CD4-positive, CD25-positive, alpha-beta regulatory T cell (primary cell): ENCODE measurements around the gene BCAP31. TPM values are rescaled to one million over a fixed set of nuclear protein-coding genes. Genes with fewer than 3 reads are reported as not detected.
"Not testable (repeated sequence)": the region's sequence is repeated elsewhere in the genome, so short reads cannot be mapped to it uniquely, and the experiment has no call there.

Experiments
- ATAC-seq, 2 donors: fragments of 150-1000 bp; cut with Tn5 transposase; one replicate each; pipeline ENCODE4 v1.10.0; 2021; ENCODE audit warnings: low read depth in 2 of 2, moderate number of reproducible peaks in 2 of 2, moderate library complexity in 1 of 2
- DNase-seq, 3 donors: peaks; one replicate each; pipeline versions ENCODE4 v3.0.0 to v3.0.0-alpha.2; 2012 to 2022; ENCODE audit warnings: mixed read lengths in 1 of 3
- H3K27ac ChIP-seq: one replicate; pipeline ENCODE4 v1.7.0; 2013; ENCODE audit warnings: mild to moderate bottlenecking, low read length; ENCODE audit not compliant: insufficient read depth, poor library complexity, severe bottlenecking
- H3K27me3 ChIP-seq: one replicate; pipeline ENCODE4 v1.7.0; 2013; ENCODE audit warnings: low read length; ENCODE audit not compliant: control insufficient read depth, insufficient read depth
- H3K36me3 ChIP-seq: one replicate; pipeline ENCODE4 v1.7.0; 2013; ENCODE audit warnings: mild to moderate bottlenecking, low read length, moderate library complexity; ENCODE audit not compliant: control insufficient read depth, insufficient read depth
- H3K4me1 ChIP-seq: 2 replicates; pipeline ENCODE4 v1.7.0; 2013; ENCODE audit warnings: mild to moderate bottlenecking, low read length; ENCODE audit not compliant: insufficient read depth, control insufficient read depth, poor library complexity, severe bottlenecking
- H3K4me3 ChIP-seq: one replicate; pipeline ENCODE4 v1.7.0; 2013; ENCODE audit warnings: low read depth, mild to moderate bottlenecking, low read length, moderate library complexity
- H3K9me3 ChIP-seq, 2 experiments: 1 replicate in 1 of 2; 2 replicates in 1 of 2; pipeline ENCODE4 v1.7.0; 2013; ENCODE audit warnings: low read length in 2 of 2, mild to moderate bottlenecking in 1 of 2, moderate library complexity in 1 of 2; ENCODE audit not compliant: control insufficient read depth in 2 of 2
- H3K27ac Mint-ChIP-seq, 3 donors: one replicate each; pipeline ENCODE4 v1.8.0; 2020 to 2022; ENCODE audit warnings: mild to moderate bottlenecking in 3 of 3, mixed read lengths in 3 of 3, moderate library complexity in 2 of 3
- H3K27me3 Mint-ChIP-seq: one replicate; pipeline ENCODE4 v1.8.0; 2022; ENCODE audit warnings: mild to moderate bottlenecking, mixed read lengths
- H3K36me3 Mint-ChIP-seq: one replicate; pipeline ENCODE4 v1.8.0; 2020; ENCODE audit warnings: mixed read lengths
- H3K4me1 Mint-ChIP-seq, 4 donors: one replicate each; pipeline ENCODE4 v1.8.0; 2020 to 2022; ENCODE audit warnings: mixed read lengths in 4 of 4, mild to moderate bottlenecking in 1 of 4
- H3K4me3 Mint-ChIP-seq, 4 donors: one replicate each; pipeline ENCODE4 v1.8.0; 2020 to 2022; ENCODE audit warnings: mild to moderate bottlenecking in 4 of 4, mixed read lengths in 4 of 4, moderate library complexity in 3 of 4
- H3K9me3 Mint-ChIP-seq, 7 donors: one replicate each; pipeline ENCODE4 v1.8.0; 2020 to 2022; ENCODE audit warnings: mixed read lengths in 7 of 7, mild to moderate bottlenecking in 3 of 7, moderate library complexity in 2 of 7
- polyA plus RNA-seq, 4 donors: library from polyadenylated mRNA; unstranded; fragments of 300-500 nt; fragmentation: Illumina TruSeq; gene quantifications; one replicate each; pipeline ENCODE4 v1.2.3, GENCODE V29; 2021
- total RNA-seq: library from RNA; stranded (reverse); gene quantifications from one replicate; pipeline ENCODE4 v1.2.3, GENCODE V29; 2022

The BCAP31 gene
- total and polyA plus RNA-seq, 5 donors from 2014 or later: 99.9 to 318 (median 269) TPM

DNA sequence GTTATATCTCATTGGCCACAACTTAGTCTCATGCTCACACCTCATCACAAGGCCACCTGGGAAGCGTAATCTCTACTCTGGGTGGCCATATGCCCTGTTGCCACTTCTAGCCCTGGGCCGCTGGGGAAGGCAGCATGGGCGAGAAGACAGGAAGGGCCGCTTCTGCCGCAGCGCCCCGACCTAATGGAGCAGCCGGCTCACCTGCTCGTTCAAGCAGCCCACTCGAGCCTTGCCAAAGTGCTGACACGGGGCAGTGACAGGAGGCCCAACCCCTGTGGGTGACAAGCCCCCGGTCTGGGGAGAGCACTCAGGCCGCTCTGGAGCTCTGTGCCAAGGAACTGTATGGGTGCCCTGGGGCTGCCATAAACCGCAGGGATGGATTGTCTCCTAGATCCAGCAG lies 17.9 kb upstream of the BCAP31 start:
- H3K27me3 Mint-ChIP-seq, ATAC-seq, H3K27ac ChIP-seq, H3K4me3 Mint-ChIP-seq, H3K27me3 ChIP-seq, H3K36me3 Mint-ChIP-seq, H3K9me3 Mint-ChIP-seq, H3K9me3 ChIP-seq, DNase-seq, H3K4me3 ChIP-seq, H3K36me3 ChIP-seq, H3K27ac Mint-ChIP-seq: not testable (repeated sequence)
- peaks cover 0 to 19% (median 0%) of the 10 kb centered on the region in 4 donors for H3K4me1 Mint-ChIP-seq
- peaks cover 11% of the 10 kb centered on the region for H3K4me1 ChIP-seq

DNA sequence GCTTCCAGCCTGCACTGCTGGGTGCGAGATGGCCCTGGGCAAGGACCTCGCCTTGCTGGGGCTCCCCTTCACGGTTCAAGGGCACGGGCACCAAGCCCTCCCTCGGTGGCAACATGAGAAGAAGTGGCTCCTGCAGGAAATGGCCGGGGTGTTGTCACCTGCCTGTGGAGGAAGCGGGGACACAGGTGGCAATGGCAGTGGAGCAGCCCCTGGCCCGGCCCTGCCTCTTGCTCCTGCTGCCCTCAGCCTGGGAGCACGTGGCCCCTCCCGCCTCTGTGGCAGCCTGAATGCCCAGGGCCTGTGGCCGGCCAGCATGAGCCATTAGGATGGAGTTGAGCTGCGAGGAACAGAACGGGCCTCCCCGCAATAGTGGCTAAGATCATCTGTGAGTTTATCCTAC lies 17.3 kb upstream of the BCAP31 start:
- Mint-ChIP-seq H3K27ac (no peak overlapping the region), H3K4me3 (no peak overlapping the region), H3K27me3 (no peaks in the 10 kb centered on the region), H3K36me3 (no peaks in the 10 kb centered on the region), H3K9me3 (no peaks in the 10 kb centered on the region), H3K4me1 (peaks cover 0 to 19% (median 0%) of the 10 kb centered on the region in 4 donors)
- Histone ChIP-seq H3K27ac (no peak overlapping the region), H3K4me1 (peaks cover 11% of the 10 kb centered on the region), H3K27me3 (no peaks in the 10 kb centered on the region), H3K36me3 (no peaks in the 10 kb centered on the region), H3K9me3 (no peaks in the 10 kb centered on the region), H3K4me3 (no peak overlapping the region)
- DNase-seq (no peak), ATAC-seq (no peak)

DNA sequence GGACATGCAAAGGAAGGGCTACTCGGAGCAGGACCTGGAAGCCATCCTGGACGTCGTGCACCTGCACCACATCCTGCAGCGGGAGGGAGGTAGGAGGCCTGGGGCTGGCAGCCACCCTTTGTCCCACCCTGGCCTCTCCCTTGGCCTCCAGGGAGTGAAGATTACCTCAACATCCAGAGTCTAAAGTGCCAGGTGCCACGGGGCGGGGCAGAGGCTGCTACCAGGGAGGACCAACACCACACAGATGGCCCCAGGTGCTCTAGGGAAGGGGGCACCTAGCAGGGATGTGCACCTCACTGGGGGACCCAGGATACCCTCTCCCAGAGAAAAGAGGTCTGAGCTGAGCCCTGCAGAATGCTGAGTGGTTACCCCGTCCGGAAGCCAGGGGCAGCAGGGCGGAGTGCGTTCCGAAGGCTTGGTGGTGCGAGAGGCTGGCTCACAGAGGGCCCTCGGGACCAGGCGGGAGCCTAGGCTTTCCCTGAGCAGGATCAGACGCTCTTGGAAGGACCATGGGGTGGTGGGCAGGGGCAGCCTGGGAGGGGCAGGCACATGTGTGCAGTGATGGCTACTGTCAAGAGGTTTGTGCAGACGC lies 16.5 kb upstream of the BCAP31 start:
- DNase-seq: no peak

DNA sequence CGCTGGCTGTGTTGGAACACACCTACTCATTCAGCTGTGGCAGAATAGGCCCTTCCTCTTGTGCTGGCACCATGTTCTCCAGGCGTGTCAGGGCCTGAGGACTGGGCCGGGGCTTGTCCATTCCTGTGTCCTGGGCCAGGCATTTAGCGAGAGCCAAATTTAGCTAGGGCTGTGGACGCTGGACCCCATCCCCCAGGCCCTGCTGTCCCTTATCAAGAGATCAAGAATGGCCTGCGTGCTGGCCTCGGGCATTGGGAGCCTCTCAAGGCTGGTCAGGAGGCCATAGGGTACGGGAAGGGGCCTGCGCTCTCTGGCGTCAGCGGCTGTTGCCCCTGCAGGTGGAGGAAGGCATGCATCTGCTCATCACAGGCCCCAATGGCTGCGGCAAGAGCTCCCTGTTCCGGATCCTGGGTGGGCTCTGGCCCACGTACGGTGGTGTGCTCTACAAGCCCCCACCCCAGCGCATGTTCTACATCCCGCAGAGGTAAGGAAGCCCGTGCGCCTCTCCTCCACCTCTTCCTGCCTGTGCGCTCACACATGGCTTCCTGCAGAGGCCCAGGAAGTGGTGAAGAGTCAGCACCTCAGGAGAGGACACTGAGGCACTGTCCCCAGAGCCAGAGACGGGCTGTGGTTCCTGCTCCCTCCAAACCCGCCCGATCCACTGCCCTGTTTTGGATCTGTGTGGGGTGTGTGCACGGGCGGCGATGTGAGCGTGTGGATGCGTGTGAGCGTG lies 15.7 kb upstream of the BCAP31 start:
- peak overlapping the region in 2 of 4 donors; percentile 35 to 47 for H3K4me3 Mint-ChIP-seq
- peaks cover 11% of the 10 kb centered on the region for H3K4me1 ChIP-seq
- ATAC-seq: peak; percentile 59 to 61
- peaks cover 0 to 25% (median 7%) of the 10 kb centered on the region in 4 donors for H3K4me1 Mint-ChIP-seq
- no peaks in the 10 kb centered on the region for H3K36me3 ChIP-seq
- H3K9me3 Mint-ChIP-seq: no peaks in the 10 kb centered on the region
- no peak overlapping the region for H3K4me3 ChIP-seq
- H3K27ac Mint-ChIP-seq: no peak overlapping the region
- no peaks in the 10 kb centered on the region for H3K27me3 ChIP-seq
- H3K27ac ChIP-seq: no peak overlapping the region
- H3K36me3 Mint-ChIP-seq: peaks cover 5% of the 10 kb centered on the region
- no peaks in the 10 kb centered on the region for H3K27me3 Mint-ChIP-seq
- peak in 1 of 3 donors; percentile 66 for DNase-seq
- no peaks in the 10 kb centered on the region for H3K9me3 ChIP-seq

More for the DNA sequence above, 16.5 kb upstream of the BCAP31 start:
- Mint-ChIP-seq H3K27ac (no peak overlapping the region), H3K27me3 (no peaks in the 10 kb centered on the region), H3K36me3 (no peaks in the 10 kb centered on the region), H3K4me3 (no peak overlapping the region), H3K9me3 (no peaks in the 10 kb centered on the region), H3K4me1 (peaks cover 0 to 19% (median under 1%) of the 10 kb centered on the region in 4 donors)
- peaks cover 11% of the 10 kb centered on the region for H3K4me1 ChIP-seq
- H3K27me3 ChIP-seq: no peaks in the 10 kb centered on the region
- H3K4me3 ChIP-seq: no peak overlapping the region
- ATAC-seq: no peak
- no peaks in the 10 kb centered on the region for H3K36me3 ChIP-seq
- H3K9me3 ChIP-seq: no peaks in the 10 kb centered on the region
- H3K27ac ChIP-seq: no peak overlapping the region

GRCh38 chrX:153738056-153738605 lies 13.9 kb upstream of the BCAP31 start:
- no peak overlapping the region for H3K4me3 Mint-ChIP-seq

DNA sequence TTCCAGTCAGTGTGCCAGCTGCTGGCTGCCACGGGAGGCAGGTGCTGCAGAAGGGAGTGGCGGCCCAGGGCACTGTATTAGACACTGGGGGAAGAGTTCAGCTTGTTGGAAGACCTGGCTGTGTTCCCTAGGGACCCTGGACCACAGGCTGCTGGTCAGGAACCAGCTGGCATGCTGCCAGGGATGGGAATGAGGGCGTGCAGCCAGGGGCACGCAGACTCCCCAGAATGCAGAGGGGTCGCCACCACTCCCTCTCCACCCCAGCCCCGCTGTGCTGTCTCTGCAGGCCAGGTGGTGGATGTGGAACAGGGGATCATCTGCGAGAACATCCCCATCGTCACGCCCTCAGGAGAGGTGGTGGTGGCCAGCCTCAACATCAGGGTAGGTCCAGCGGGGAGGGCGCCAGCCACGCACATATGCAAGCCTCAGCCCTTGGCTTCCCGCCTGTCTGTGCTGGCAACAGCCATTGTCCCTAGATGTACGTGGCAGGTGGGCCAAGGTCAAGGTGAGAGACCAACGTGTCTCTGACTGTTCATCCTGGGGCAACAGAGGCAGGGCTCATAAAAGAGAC lies 12.8 kb upstream of the BCAP31 start:
- Histone ChIP-seq H3K9me3 (no peaks in the 10 kb centered on the region), H3K4me3 (no peak overlapping the region), H3K27ac (no peak overlapping the region), H3K27me3 (no peaks in the 10 kb centered on the region), H3K36me3 (no peaks in the 10 kb centered on the region), H3K4me1 (peaks cover 8% of the 10 kb centered on the region)
- H3K4me3 Mint-ChIP-seq: no peak overlapping the region
- peaks cover 0 to under 1% (median 0%) of the 10 kb centered on the region in 7 donors for H3K9me3 Mint-ChIP-seq
- no peak for DNase-seq
- H3K27me3 Mint-ChIP-seq: no peaks in the 10 kb centered on the region
- no peak for ATAC-seq
- H3K27ac Mint-ChIP-seq: no peak overlapping the region
- H3K36me3 Mint-ChIP-seq: peaks cover 8% of the 10 kb centered on the region
- peaks cover under 1 to 23% (median 7%) of the 10 kb centered on the region in 4 donors for H3K4me1 Mint-ChIP-seq

More at GRCh38 chrX:153738056-153738605, 13.9 kb upstream of the BCAP31 start:
- Histone ChIP-seq H3K4me1 (peaks cover 8% of the 10 kb centered on the region), H3K9me3 (no peaks in the 10 kb centered on the region), H3K27me3 (no peaks in the 10 kb centered on the region), H3K27ac (no peak overlapping the region), H3K4me3 (no peak overlapping the region), H3K36me3 (no peaks in the 10 kb centered on the region)
- no peaks in the 10 kb centered on the region for H3K9me3 Mint-ChIP-seq
- H3K4me1 Mint-ChIP-seq: peaks cover 0 to 23% (median 7%) of the 10 kb centered on the region in 4 donors
- no peak for ATAC-seq
- H3K27me3 Mint-ChIP-seq: no peaks in the 10 kb centered on the region
- DNase-seq: no peak
- peaks cover 5% of the 10 kb centered on the region for H3K36me3 Mint-ChIP-seq
- no peak overlapping the region for H3K27ac Mint-ChIP-seq

DNA sequence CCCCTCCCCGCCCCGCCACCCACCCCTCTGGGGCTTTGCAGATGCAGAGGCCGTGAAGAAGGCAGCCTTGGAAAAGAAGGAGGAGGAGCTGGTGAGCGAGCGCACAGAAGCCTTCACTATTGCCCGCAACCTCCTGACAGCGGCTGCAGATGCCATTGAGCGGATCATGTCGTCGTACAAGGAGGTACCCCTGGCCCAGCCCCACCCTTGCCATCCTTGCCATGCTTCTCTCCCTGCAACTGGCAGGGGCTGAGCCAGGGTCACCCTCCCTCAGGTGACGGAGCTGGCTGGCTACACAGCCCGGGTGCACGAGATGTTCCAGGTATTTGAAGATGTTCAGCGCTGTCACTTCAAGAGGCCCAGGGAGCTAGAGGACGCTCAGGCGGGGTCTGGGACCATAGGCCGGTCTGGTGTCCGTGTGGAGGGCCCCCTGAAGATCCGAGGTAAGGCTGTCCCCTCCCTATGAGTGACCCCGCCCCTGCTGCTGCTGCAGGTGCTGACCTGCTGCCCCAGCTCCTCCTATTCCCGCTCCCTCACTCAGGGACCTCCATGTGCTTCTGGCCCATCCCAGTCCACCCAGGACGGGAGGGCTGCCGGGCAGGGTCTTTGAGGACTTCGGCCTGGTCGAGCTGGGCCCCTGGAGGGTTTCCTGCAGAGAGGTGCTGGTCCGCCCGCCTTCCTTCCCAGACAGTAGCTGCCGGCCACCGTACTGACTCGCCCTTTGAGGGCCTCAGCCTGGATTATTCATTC lies 12.1 kb upstream of the BCAP31 start:
- ATAC-seq (no peak), DNase-seq (no peak)
- no peak overlapping the region for H3K4me3 Mint-ChIP-seq
- peaks cover 0 to 3% (median 0%) of the 10 kb centered on the region in 7 donors for H3K9me3 Mint-ChIP-seq
- H3K36me3 ChIP-seq: no peaks in the 10 kb centered on the region
- no peak overlapping the region for H3K4me3 ChIP-seq
- no peaks in the 10 kb centered on the region for H3K9me3 ChIP-seq
- H3K27ac ChIP-seq: no peak overlapping the region
- no peak overlapping the region for H3K27ac Mint-ChIP-seq
- peaks cover 15% of the 10 kb centered on the region for H3K36me3 Mint-ChIP-seq
- H3K4me1 ChIP-seq: peaks cover 8% of the 10 kb centered on the region
- H3K27me3 ChIP-seq: no peaks in the 10 kb centered on the region
- no peaks in the 10 kb centered on the region for H3K27me3 Mint-ChIP-seq
- H3K4me1 Mint-ChIP-seq: peaks cover 5 to 24% (median 9%) of the 10 kb centered on the region in 4 donors
